ENCODE measurements around the gene FIGNL2. TPM values are rescaled to one million over a fixed set of nuclear protein-coding genes. Genes with fewer than 3 reads are reported as not detected.
"Not testable (repeated sequence)": the region's sequence is repeated elsewhere in the genome, so short reads cannot be mapped to it uniquely, and the experiment has no call there.

FIGNL2 gene
- total RNA-seq, 1 donor from 2014 or later = 1.3 TPM

GRCh38 chr12:51818566-51819300 is 29.8 kb downstream of the FIGNL2 start:
- DNase-seq (ENCODE audit: low spot score) = no peak

GRCh38 chr12:51818086-51818485 is 30.4 kb downstream of the FIGNL2 start:
- DNase-seq (ENCODE audit: low spot score) = no peak

- no peak for DNase-seq (ENCODE audit: low spot score)
Measured at GRCh38 chr12:51817027-51817953, 31.2 kb downstream of the FIGNL2 start.

DNA sequence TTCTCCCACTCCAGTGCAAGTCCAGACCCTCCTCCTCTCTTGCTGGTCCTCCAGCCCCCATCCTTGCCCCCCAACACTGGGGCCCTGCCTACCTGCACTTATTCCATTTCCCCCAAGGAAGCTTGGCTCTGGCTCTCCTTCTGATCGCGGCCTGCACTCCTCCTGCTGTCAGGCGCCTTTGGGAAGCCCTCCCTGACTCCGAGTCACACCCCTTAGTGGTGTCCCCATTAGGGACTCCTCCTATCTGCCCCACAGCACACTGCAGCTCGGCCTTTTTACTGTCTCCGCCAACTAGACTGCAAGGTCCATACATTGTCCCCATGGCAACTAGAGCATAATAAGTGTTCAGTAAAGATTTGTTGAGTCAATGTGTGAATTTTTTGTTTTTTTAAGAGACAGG is 32.9 kb downstream of the FIGNL2 start:
- DNase-seq (ENCODE audit: low spot score) = no peak

DNA sequence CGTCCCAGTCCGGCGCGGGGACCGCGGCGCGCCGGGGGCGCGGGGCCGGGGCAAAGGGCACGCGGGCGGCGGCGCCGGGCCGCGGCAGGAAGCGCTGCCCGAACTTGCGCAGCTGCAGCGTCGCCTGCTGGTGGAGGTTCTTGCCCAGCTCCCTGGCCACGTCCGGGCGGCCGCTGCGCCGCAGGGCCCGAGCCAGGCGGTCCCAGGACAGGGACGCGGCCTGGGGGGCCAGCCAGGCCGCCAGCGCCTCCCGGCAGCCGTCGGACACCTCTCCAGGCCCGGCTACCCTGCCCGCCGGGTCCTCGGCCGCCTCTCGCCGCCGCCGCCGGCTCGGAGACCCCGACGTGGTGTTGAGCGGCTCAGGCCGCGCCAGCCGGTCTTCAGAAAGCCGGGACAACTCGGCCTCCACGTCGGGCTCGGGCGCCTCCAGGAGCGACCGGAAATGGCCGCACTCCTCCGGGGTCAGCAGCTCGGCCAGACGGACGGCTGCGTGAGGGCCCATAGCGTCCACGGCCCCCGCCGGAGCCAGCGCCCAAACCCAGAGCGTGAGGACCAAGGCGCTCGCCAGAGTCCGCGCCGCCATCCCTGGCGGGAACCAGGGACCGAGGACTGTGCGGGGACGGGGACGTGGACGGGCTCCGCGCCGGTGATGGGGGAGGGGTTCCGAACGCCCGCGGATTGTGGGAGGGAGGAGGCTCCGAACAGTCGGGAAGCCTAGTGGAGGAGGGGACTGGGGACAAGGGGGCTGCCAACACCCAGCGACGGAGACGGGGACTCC is 34.0 kb downstream of the FIGNL2 start:
- DNase-seq (ENCODE audit: low spot score) = peak; percentile 94

DNA sequence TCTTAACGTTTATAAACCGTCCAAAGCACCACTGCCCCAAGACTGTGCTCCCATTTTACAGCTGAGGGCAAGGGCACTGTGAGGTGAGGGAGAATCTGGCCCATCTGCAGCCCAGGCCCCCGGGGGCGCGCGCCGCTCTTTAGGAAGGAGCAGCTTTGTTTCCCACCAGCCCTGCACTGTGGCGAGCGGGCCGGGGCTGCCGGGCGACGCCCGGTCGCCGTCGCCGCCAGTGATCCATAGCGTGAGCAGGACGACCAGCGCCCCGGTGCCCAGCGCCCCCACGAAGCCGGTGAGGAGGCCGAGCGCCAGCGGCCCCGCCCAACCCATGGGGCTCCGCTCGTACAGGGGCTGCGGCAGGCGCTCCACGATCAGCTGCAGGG is 34.6 kb downstream of the FIGNL2 start:
- DNase-seq (ENCODE audit: low spot score) = no peak

DNA sequence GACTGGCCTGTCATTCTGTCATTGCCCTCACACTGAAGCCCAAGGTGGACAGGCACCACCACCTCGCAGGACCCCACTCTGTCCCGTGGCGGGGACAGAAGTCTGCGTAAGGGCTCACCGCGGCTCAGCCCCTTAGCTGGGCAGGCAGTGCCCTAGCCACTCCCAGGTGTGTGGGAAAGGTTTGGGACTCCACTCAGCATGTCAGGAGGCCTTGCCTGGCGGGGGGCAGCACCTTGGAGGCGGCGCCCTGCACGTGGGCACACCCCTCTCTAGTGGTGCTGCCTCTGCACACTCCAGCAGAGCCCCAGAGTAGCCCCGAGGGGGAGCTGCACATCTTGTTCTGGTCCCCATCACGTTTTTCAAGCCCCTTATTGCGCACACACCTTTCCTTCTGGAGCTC is 35.6 kb downstream of the FIGNL2 start:
- DNase-seq (ENCODE audit: low spot score) = no peak

DNA sequence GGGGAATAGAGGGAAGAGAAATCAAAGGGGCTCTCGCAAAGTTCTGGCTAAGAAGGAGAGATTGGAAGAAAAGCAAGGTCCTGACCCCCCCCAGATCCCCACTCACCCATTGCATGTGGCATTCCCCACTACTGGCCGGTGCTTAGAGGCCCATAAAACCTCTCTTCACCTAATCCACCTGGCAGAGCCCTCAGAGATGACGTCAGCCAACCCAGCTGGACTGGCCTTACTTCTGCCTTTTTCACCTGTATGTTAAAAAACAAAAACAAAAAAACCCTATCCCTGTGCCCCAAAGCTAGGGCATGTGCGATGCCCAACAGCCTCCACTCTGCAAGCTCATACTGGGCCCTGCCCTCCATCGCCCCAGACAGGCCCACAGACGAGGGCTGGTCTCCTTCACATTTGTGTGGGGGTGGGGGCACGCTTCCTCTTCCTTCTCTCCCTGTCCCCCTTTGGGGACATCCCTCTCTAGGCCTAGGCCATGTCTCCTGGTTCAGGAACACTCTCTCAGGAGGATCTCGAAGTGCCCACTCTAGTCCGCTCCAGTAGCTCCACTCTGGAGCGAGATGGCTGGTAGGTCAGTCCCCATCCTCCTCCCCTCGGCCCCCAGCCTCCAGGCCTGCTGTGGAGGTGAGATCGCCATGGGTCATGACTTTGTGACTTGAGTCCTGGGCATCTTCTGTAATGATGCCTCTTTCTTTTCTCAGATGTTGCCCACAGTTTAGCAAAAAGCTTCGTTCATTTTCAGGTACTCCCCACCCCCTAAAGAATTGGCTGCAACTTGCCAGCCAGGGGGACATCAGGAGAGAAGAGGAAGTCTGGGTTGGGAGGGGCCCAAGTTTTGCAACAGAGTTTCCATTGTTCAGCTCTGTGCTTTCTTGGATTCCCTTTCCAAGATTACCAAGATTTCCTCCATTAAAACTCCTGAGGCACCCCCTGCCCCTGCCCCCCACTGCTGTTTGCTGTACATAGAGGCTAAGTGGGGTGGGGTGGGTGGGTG is 37.0 kb downstream of the FIGNL2 start:
- DNase-seq (ENCODE audit: low spot score) = no peak

DNA sequence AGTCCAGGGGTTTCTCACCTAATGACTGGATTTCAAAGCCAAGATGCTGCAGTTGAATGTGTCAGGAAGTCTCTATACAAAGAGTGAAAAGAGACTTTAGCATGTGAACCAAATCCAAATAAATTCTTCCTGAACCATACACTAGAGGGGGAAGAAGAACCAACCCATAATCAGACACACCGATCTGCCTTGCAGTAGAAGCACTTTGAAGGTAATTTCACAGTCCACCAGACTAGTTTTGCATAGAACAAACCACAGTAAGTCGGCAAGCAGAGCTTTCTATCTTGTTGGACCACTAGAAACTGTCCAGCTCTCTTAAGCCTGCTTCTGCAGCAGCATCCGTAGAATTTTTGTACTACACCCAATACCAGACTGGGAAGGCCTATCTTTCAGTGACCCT is 39.3 kb downstream of the FIGNL2 start:
- no peak for DNase-seq (ENCODE audit: low spot score)

DNA sequence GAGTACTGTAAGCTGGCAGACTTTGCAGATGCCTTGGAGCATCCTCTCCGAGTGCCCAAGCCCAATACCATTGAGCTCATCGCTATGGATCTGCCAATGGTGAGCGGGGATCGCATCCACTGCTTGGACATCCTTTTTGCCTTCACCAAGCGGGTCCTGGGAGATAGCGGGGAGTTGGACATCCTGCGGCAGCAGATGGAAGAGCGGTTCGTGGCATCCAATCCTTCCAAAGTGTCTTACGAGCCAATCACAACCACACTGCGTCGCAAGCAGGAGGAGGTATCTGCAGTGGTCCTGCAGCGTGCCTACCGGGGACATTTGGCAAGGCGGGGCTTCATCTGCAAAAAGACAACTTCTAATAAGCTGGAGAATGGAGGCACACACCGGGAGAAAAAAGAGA is 41.6 kb downstream of the FIGNL2 start:
- no peak for DNase-seq (ENCODE audit: low spot score)

DNA sequence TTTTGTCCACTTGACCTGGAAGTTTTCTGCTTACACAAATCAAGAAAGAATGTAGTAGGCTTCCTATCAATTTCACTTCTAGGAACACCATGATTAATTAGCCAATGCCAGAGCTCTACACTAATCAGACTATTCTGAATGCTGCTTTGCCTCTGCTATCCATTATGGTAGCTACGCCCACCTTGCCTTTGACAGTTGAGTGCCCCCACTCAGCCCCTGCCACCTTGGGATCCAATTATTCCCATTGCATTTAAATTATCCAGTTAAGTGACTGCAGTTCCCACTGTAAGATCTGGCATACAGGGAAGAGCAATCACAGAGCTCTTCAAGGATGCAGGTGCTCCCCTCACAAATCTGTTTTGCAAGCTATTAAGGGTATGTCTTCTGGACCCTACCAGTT is 47.5 kb downstream of the FIGNL2 start:
- DNase-seq (ENCODE audit: low spot score) = no peak

DNA sequence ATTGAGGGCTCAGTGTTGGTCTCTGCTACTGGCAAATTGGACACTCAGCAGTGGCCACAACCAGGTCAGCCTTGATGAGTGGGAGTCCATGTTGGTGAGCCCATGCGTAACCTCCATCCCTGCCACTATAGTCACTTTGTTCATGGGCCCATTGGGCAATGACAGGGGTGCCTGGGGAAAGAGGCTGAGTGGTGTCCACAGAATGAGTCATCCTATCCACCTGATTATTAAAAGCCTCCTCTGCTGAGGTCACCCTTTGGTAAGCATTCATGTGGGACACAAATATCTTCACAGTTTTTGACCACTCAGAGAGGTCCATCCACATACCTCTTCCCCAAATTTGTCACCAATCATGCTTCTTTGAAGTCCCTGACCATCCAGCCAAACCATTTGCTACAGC is 50.0 kb downstream of the FIGNL2 start:
- no peak for DNase-seq (ENCODE audit: low spot score)

DNA sequence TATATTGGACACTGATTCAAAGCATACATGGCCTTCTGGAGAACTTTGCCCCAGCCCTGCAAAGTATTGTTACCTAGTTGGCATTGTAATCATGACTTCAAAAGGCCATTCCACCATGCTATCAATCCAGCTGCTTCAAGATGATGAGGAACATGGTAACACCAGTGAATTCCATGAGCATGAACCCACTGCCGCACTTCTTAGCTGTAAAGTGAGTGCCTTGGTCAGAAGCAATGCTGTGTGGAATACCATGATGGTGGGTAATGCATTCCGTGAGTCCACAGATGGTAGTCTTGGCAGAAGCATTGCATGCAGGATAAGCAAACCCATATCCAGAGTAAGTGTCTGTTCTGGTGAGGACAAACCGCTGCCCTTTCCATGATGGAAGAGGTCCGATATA is 50.5 kb downstream of the FIGNL2 start:
- not testable (repeated sequence) for DNase-seq (ENCODE audit: low spot score)

DNA sequence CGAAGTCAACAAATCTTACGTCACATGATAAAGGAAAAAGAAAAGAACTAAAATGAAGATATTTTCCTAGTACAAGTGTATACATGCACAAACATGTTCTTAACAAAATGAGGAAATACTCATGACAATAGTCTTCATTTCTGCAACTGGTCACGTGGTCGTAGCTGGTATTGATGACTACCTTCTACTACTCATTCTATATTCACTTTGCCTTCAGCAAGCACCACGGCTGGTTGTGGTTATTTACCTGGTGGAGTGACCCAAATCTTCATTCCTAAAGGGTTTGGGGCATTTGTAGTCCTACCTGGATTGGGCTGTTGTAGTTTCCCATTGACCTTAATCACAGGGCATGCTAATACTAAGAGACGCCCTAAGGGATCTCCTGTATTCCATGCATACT is 51.2 kb downstream of the FIGNL2 start:
- no peak for DNase-seq (ENCODE audit: low spot score)

DNA sequence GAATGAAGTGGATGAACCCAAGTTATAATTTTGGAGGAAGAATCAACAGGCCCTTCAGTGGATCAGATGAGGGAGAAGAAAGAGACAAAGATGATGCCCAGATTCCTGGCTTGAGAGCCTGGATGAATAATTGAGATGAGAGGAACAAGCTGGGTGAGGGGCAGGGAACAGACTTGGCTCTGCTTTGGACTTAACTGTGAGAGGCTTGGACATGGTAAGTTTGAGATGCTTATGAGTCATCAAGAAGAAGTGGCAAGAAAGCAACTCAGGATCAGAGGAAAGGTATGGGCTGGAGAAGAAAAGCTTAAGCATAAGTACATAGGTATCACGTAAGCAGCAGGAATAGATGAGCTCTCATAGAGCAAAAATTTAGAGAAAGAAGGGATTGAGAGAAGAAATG is 55.3 kb downstream of the FIGNL2 start:
- no peak for DNase-seq (ENCODE audit: low spot score)

GRCh38 chr12:51792417-51792816 is 56.1 kb downstream of the FIGNL2 start:
- DNase-seq (ENCODE audit: low spot score) = no peak

GRCh38 chr12:51788876-51789275 is 59.6 kb downstream of the FIGNL2 start:
- DNase-seq (ENCODE audit: low spot score) = no peak

- DNase-seq (ENCODE audit: low spot score) = no peak
Measured at GRCh38 chr12:51785906-51786305, 62.6 kb downstream of the FIGNL2 start.

DNA sequence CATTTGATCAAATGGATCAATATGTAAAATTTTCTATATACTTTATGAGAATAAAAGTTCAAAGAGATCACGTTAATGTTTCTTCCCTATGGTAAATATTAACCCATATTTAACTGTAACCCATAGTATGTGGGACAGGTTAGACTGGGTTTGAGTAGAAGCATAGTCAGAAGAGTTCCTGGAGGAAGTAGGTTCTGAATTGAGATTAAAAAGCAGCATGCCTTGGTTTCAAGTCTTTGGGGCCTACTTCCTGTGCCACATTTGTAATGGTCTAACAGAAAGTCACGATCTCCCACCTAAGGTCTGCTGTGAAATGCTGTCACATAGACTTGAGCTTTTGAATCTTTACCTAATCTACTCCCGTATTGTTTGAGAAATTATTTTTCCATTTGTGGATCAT is 63.8 kb downstream of the FIGNL2 start:
- no peak for DNase-seq (ENCODE audit: low spot score)

GRCh38 chr12:51779876-51780275 is 68.6 kb downstream of the FIGNL2 start:
- DNase-seq (ENCODE audit: low spot score) = no peak

DNA sequence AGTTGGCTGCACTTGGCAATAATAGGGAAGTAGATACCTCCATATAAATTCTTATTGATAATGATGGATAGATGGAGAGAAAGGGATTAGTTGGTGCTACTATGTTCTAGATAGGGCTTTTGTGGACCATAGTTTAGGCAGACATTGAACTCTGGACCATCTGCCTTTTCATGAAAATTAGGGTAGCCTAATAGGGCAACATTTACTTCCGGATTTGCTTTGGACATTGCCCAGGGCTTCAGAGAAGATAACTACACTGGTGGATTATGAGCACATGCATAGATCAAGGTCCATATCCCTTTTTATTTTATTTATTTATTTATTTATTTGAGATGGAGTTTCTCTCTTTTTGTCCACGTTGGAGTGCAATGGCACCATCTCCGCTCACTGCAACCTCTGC is 70.5 kb downstream of the FIGNL2 start:
- no peak for DNase-seq (ENCODE audit: low spot score)
